Uterine smooth muscle cell (primary cell): ENCODE measurements around the gene RNF10. TPM values are rescaled to one million over a fixed set of nuclear protein-coding genes. Genes with fewer than 3 reads are reported as not detected.

Source experiments
- total RNA-seq: library from RNA; depleted of rRNA; stranded (reverse); fragments of >200 nt; gene quantifications from 2 replicates; pipeline ENCODE4 v1.2.3, GENCODE V29; 2014

The RNF10 gene
- total RNA-seq, result 133 and 137 TPM in 2 replicates

DNA sequence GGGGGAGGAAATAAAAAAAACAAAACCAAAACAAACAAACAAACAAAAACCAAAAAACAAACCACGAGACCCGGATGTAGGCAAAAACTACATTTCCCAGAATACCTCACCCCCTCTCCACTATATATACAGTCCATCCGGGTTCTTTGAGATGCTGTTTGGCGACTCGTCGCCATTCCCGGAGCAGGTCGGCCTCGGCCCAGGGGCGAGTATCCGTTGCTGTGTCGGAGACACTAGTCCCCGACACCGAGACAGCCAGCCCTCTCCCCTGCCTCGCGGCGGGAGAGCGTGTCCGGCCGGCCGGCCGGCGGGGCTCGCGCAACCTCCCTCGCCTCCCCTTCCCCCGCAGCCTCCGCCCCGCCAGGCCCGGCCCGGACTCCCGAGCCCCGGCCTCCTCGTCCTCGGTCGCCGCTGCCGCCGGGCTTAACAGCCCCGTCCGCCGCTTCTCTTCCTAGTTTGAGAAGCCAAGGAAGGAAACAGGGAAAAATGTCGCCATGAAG is at the start of gene RNF10:
TSS of gene RNF10 (plus strand) at position 154 of the 500 bp plus-strand sequence. CDS start 456 bp downstream, outside the sequence.

DNA sequence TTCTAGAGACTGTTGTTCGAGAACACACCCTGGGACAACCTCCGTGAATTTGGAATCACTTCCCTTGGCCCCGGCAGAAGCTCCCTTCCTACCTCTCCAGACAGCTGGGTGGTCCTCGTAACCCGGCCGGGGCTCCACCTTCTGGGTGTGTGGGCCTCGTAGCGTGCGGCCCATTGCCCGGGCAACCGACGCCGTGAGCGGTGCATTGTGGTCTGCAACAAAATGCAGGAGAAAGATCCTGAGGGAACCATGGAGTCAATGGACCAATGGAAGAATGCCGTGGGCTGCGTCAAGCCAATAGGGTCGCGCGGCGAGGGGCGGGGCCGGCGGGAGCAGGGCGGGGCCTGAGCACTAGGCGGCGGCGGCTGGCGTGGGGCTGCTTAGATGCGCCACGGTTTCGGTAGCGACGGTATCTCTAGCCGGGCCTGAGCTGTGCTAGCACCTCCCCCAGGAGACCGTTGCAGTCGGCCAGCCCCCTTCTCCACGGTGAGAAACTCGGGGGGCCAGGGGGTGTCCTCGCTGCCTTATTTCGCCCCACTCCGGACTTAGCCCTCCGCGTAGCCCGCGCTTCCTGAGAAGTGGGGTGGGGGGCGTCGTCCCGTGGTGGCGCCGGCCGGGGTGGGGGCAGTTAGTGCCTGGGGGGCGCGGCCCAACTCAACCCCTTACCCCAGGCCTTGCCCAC is 38.3 kb upstream of the RNF10 start, which contains the start of gene DYNLL1:
TSS of gene DYNLL1 (plus strand) at position 383 of the 682 bp plus-strand sequence. CDS start 309 bp downstream, outside the sequence.

DNA sequence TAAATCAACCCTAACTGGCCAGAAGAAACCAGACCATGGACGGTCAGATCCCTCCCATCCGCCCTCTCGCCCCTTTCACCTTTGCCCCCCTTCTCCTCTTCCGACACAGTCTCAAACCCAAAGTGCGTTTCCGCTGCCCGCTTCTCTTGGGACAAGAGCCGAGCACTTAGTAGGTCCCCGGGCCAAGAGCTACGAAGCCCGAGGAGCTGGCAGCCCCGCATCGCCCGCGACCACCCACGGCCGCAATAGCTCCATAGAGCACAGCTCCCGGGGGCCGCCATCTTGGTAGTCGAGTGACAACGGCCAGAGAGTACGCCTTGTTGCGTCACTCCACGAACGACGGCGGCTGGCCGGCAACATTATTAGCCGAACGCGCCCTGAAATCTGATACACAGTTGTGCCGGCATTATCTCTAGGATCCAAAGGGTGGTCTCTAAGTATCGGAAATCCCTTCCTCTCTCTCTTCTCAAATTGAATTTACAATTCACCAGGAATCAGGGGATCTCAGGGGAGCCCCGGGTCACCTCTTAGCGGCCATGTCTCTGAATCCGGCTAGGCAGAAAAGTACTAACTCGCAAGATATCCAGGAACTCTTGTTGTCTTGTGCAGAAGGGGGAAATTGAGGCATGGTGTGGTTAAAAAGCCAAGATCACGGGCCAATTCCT is 5.2 kb upstream of the RNF10 start, which contains the start of gene COQ5:
TSS of gene COQ5 (minus strand) at position 298 of the 665 bp plus-strand sequence. CDS start at position 281, 17 bp downstream.

DNA sequence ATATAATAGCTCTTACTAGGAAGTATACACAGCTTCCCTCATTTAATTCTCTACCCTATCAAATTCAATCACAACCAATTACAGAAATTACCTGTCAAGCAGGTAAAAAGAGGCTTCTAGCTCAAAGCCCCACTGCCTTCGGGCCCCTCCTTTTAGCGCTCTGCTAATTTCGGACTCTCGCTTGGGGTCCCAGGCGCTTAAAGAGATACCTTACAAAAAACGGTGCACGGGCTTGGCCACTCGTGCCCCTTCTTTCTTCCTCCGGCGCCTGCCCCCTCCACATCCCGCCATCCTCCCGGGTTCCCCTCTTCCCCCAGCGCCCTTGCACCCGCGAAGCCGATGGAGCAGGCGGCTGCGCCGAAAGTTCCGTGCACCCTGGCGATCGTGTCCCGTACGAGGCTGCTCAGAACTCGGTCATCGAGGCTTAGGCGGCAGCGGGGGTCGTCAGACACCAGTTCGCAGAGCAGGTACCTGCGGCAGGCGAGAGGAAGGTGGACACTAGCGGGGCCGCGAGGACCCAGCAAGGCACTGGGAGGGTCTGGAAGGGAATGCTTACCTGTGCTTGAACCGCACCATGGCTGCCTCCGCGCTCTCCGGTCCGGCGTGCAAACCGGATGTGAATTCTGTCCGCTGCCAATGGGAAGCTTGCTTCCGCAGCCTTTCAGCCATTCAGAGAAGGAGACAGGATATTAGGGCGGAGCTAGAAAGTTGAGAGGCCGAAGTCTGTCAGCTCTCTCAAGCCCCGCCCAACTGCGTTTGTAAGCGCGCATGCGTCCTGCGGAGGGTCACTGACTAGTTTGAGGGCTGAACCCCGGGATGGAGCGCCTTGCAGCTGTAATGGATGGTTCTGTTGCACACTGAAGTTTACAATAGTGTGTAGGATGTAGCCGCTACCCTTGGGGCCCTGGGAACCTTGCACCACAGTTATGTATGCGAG is 46.9 kb downstream of the RNF10 start, which contains the start of gene POP5:
TSS of gene POP5 (minus strand) at position 616 of the 937 bp plus-strand sequence. CDS start at position 576, 40 bp downstream.

Other genes with a start within 250 kb of the RNF10 start
- under 0.01 and 1,000 TPM in 2 replicates for gene RNU4-2, start 242.5 kb upstream of the RNF10 start, total RNA-seq
- gene RNU4-1, start 241.1 kb upstream of the RNF10 start, total RNA-seq, result under 0.01 and 1,458 TPM in 2 replicates
- gene SIRT4, start 232.0 kb upstream of the RNF10 start, total RNA-seq, result 0.66 and 2.4 TPM in 2 replicates
- gene PLA2G1B, start 206.6 kb upstream of the RNF10 start, total RNA-seq, result not detected in 2 replicates
- gene MSI1, start 165.2 kb upstream of the RNF10 start, total RNA-seq, result 0.11 TPM in 1 of 2 replicates, not detected in the other
- gene COX6A1, start 96.2 kb upstream of the RNF10 start, total RNA-seq, result 464 and 504 TPM in 2 replicates
- 20.4 and 21.9 TPM in 2 replicates for gene TRIAP1, start 88.0 kb upstream of the RNF10 start, total RNA-seq
- 20.5 and 24.0 TPM in 2 replicates for gene GATC, start 87.9 kb upstream of the RNF10 start, total RNA-seq
- 207 and 311 TPM in 2 replicates for gene SRSF9, start 64.6 kb upstream of the RNF10 start, total RNA-seq
- 258 and 322 TPM in 2 replicates for gene DYNLL1, start 38.2 kb upstream of the RNF10 start, total RNA-seq
- 28.9 and 34.3 TPM in 2 replicates for gene COQ5, start 5.2 kb upstream of the RNF10 start, total RNA-seq
- gene POP5, start 47.0 kb downstream of the RNF10 start, total RNA-seq, result 41.0 and 63.3 TPM in 2 replicates
- 0.44 and 1.1 TPM in 2 replicates for gene CABP1, start 106.3 kb downstream of the RNF10 start, total RNA-seq
- 145 and 187 TPM in 2 replicates for gene MLEC, start 152.8 kb downstream of the RNF10 start, total RNA-seq
- 32.2 and 37.5 TPM in 2 replicates for gene UNC119B, start 176.1 kb downstream of the RNF10 start, total RNA-seq
- gene ACADS, start 191.5 kb downstream of the RNF10 start, total RNA-seq, result 8.7 and 11.3 TPM in 2 replicates